Urinary bladder (tissue), 4 donors: ENCODE results near the gene RBMS1. TPM values are rescaled to one million over a fixed set of nuclear protein-coding genes. Genes with fewer than 3 reads are reported as not detected.

Source experiments
- DNase-seq: peaks from one replicate; pipeline ENCODE4 v3.0.0-alpha.2; 2015; ENCODE audit errors: extremely low spot score
- H3K27ac ChIP-seq: one replicate; pipeline ENCODE4 v1.5.1; 2013; ENCODE audit warnings: low read depth, mild to moderate bottlenecking, moderate library complexity
- H3K36me3 ChIP-seq: one replicate; pipeline ENCODE4 v1.6.1; 2013; ENCODE audit warnings: mild to moderate bottlenecking, moderate library complexity; ENCODE audit not compliant: insufficient read depth
- H3K4me1 ChIP-seq: one replicate; pipeline ENCODE4 v1.6.1; 2013; ENCODE audit warnings: mild to moderate bottlenecking, moderate library complexity; ENCODE audit not compliant: insufficient read depth
- H3K4me3 ChIP-seq: one replicate; pipeline ENCODE4 v1.5.1; 2013; ENCODE audit warnings: low read depth, low read length
- WGBS: extraction: QIAGEN DNeasy Blood & Tissue Kit; methylation state at CpG from one replicate; pipeline ENCODE4 v1.1.7; 2013; 5-methylcytosine and 5-hydroxymethylcytosine counted together
- polyA plus RNA-seq: library from polyadenylated mRNA; stranded (reverse); fragments of 200-250 nt; gene quantifications from one replicate; pipeline ENCODE4 v1.2.3, GENCODE V29; 2013
- total RNA-seq: library from RNA; depleted of rRNA; stranded (reverse); fragments of >200 nt; gene quantifications from one replicate; pipeline ENCODE4 v1.2.3, GENCODE V29; 2014
- donor health status: healthy with polysubstance abuse.
- donor health status: healthy.

The RBMS1 gene
- total and polyA plus RNA-seq, 2 donors = 41.7 to 182 TPM

- WGBS = 43% methylated on average over 8 of the region's 8 CpGs
- no peak for DNase-seq
- H3K27ac ChIP-seq = no peak overlapping the region
- H3K36me3 ChIP-seq = peaks cover 3% of the 10 kb centered on the region
- no peak overlapping the region for H3K4me3 ChIP-seq
- no peaks in the 10 kb centered on the region for H3K4me1 ChIP-seq
Measured at GRCh38 chr2:160310118-160310828, 183.3 kb downstream of the RBMS1 start.

GRCh38 chr2:160309585-160309984 is 184.0 kb downstream of the RBMS1 start:
- H3K27ac ChIP-seq = no peak overlapping the region
- no peaks in the 10 kb centered on the region for H3K4me1 ChIP-seq
- H3K4me3 ChIP-seq = no peak overlapping the region
- DNase-seq = no peak
- H3K36me3 ChIP-seq = peaks cover 3% of the 10 kb centered on the region

GRCh38 chr2:160308915-160309314 is 184.7 kb downstream of the RBMS1 start:
- no peak overlapping the region for H3K4me3 ChIP-seq
- peaks cover 3% of the 10 kb centered on the region for H3K36me3 ChIP-seq
- no peak for DNase-seq
- no peak overlapping the region for H3K27ac ChIP-seq
- WGBS = 84% methylated on average over 5 of the region's 5 CpGs
- no peaks in the 10 kb centered on the region for H3K4me1 ChIP-seq

GRCh38 chr2:160308476-160308875 is 185.1 kb downstream of the RBMS1 start:
- no peak for DNase-seq
- Histone ChIP-seq H3K4me1 (no peaks in the 10 kb centered on the region), H3K27ac (no peak overlapping the region), H3K4me3 (no peak overlapping the region), H3K36me3 (peaks cover 3% of the 10 kb centered on the region)
- WGBS = 98% methylated on average over 3 of the region's 3 CpGs

GRCh38 chr2:160306985-160307384 is 186.6 kb downstream of the RBMS1 start:
- Histone ChIP-seq H3K4me1 (no peaks in the 10 kb centered on the region), H3K4me3 (no peak overlapping the region), H3K27ac (no peak overlapping the region), H3K36me3 (peaks cover 2% of the 10 kb centered on the region)
- WGBS = 25% methylated on average over 10 of the region's 10 CpGs
- DNase-seq = no peak

- Histone ChIP-seq H3K4me1 (no peaks in the 10 kb centered on the region), H3K4me3 (no peak overlapping the region), H3K27ac (no peak overlapping the region), H3K36me3 (no peaks in the 10 kb centered on the region)
- 97% methylated on average over 4 of the region's 4 CpGs for WGBS
- no peak for DNase-seq
Measured at GRCh38 chr2:160305081-160305750, 188.4 kb downstream of the RBMS1 start.

GRCh38 chr2:160303527-160303926 is 190.1 kb downstream of the RBMS1 start:
- no peak overlapping the region for H3K4me3 ChIP-seq
- DNase-seq = no peak
- no peaks in the 10 kb centered on the region for H3K4me1 ChIP-seq
- WGBS = 89% methylated on average over 3 of the region's 3 CpGs
- no peak overlapping the region for H3K27ac ChIP-seq
- H3K36me3 ChIP-seq = peaks cover 2% of the 10 kb centered on the region

- Histone ChIP-seq H3K4me1 (no peaks in the 10 kb centered on the region), H3K27ac (no peak overlapping the region), H3K36me3 (peaks cover 2% of the 10 kb centered on the region), H3K4me3 (no peak overlapping the region)
- WGBS = 59% methylated on average over 2 of the region's 2 CpGs
- DNase-seq = no peak
Measured at GRCh38 chr2:160303076-160303475, 190.5 kb downstream of the RBMS1 start.

GRCh38 chr2:160301420-160301819 is 192.2 kb downstream of the RBMS1 start:
- Histone ChIP-seq H3K27ac (no peak overlapping the region), H3K4me3 (no peak overlapping the region), H3K36me3 (peaks cover 2% of the 10 kb centered on the region), H3K4me1 (no peaks in the 10 kb centered on the region)
- no peak for DNase-seq
- WGBS = 88% methylated on average over 2 of the region's 2 CpGs

GRCh38 chr2:160300203-160300602 is 193.4 kb downstream of the RBMS1 start:
- DNase-seq = no peak
- H3K4me3 ChIP-seq = no peak overlapping the region
- peaks cover 2% of the 10 kb centered on the region for H3K36me3 ChIP-seq
- no peaks in the 10 kb centered on the region for H3K4me1 ChIP-seq
- no peak overlapping the region for H3K27ac ChIP-seq
- 83% methylated on average over 1 of the region's 1 CpG for WGBS

- H3K36me3 ChIP-seq = peaks cover 2% of the 10 kb centered on the region
- 92% methylated on average over 3 of the region's 3 CpGs for WGBS
- no peak overlapping the region for H3K4me3 ChIP-seq
- H3K4me1 ChIP-seq = no peaks in the 10 kb centered on the region
- H3K27ac ChIP-seq = no peak overlapping the region
- no peak for DNase-seq
Measured at GRCh38 chr2:160299540-160299939, 194.1 kb downstream of the RBMS1 start.

GRCh38 chr2:160298960-160299359 is 194.6 kb downstream of the RBMS1 start:
- Histone ChIP-seq H3K4me1 (no peaks in the 10 kb centered on the region), H3K36me3 (peaks cover 2% of the 10 kb centered on the region), H3K27ac (no peak overlapping the region), H3K4me3 (no peak overlapping the region)
- 97% methylated on average over 1 of the region's 1 CpG for WGBS
- no peak for DNase-seq

- Histone ChIP-seq H3K4me1 (peaks cover 2% of the 10 kb centered on the region), H3K27ac (no peak overlapping the region), H3K4me3 (no peak overlapping the region), H3K36me3 (peaks cover 2% of the 10 kb centered on the region)
- WGBS = 72% methylated on average over 7 of the region's 7 CpGs
- DNase-seq = no peak
Measured at GRCh38 chr2:160295519-160296207, 197.9 kb downstream of the RBMS1 start.

GRCh38 chr2:160294889-160295288 is 198.7 kb downstream of the RBMS1 start:
- DNase-seq = no peak
- no peaks in the 10 kb centered on the region for H3K36me3 ChIP-seq
- H3K4me3 ChIP-seq = no peak overlapping the region
- H3K4me1 ChIP-seq = peaks cover 2% of the 10 kb centered on the region
- no peak overlapping the region for H3K27ac ChIP-seq
